GM12878 (cell line): ENCODE data around the gene CFAP97. TPM values are rescaled to one million over a fixed set of nuclear protein-coding genes. Genes with fewer than 3 reads are reported as not detected.

Experiments
- ATAC-seq: fragments of 200-7000 bp; cut with Tn5 transposase; 3 replicates; pipeline ENCODE4 v1.9.1; 2020; ENCODE audit warnings: mild to moderate bottlenecking, moderate library complexity
- BruUV-seq: library from RNA; stranded (reverse); fragments of 400-500 nt; replicated peaks from 2 replicates; lab custom pipeline; 2021; lab: Mats Ljungman, UMichigan
- CTCF ChIA-PET: fragments of 300-600 bp; sonication (Branson Sonifier 250); formaldehyde crosslinking; extraction: SDS; loops from one replicate; lab custom pipeline; 2021; ENCODE audit warnings: inconsistent platforms; lab: Yijun Ruan, JAX
- POLR2A ChIA-PET: fragments of 350-600 bp; formaldehyde crosslinking; extraction: SDS; loops from one replicate; lab custom pipeline; 2021; ENCODE audit warnings: inconsistent platforms; lab: Charles Lee
- RAD21 ChIA-PET: fragments of 300-600 bp; sonication (Branson Sonifier 250); formaldehyde crosslinking; loops from one replicate; lab custom pipeline; 2023; ENCODE audit warnings: antibody characterized with exemption; ENCODE audit not compliant: unreplicated experiment; lab: Charles Lee
- SMC1A ChIA-PET: fragments of 300-600 bp; sonication (Branson Sonifier 250); formaldehyde crosslinking; loops from one replicate; lab custom pipeline; 2023; ENCODE audit not compliant: unreplicated experiment, uncharacterized antibody; lab: Charles Lee
- DNase-seq: peaks from one replicate; pipeline ENCODE4 v3.0.0-alpha.2; 2011; ENCODE audit warnings: low read depth, low spot score
- FAIRE-seq: peaks from 3 replicates; lab custom pipeline; 2011; peaks lifted over from hg19 to GRCh38; lab: Jason Lieb, UNC
- H2AFZ ChIP-seq: 2 replicates; pipeline ENCODE4 v1.6.0; 2011; ENCODE audit warnings: low read depth, low read length, control low read depth; ENCODE audit not compliant: control insufficient read depth
- H3K27ac ChIP-seq: 2 replicates; pipeline ENCODE4 v1.5.1; 2011; ENCODE audit warnings: control low read depth; ENCODE audit not compliant: control insufficient read depth, insufficient read depth
- H3K27me3 ChIP-seq, 2 experiments: replicated peaks in 1 of 2; 2 replicates each; pipeline versions ENCODE4 v1.6.0 to v1.6.1; 2011; ENCODE audit warnings: low read length in 1 of 2; ENCODE audit not compliant: control insufficient read depth in 2 of 2, insufficient read depth in 2 of 2
- H3K36me3 ChIP-seq, 2 experiments: 2 replicates each; pipeline ENCODE4 v1.5.1; 2011; ENCODE audit warnings: low read length in 1 of 2; ENCODE audit not compliant: control insufficient read depth in 2 of 2, insufficient read depth in 2 of 2
- H3K4me1 ChIP-seq: 2 replicates; pipeline ENCODE4 v1.6.1; 2011; ENCODE audit warnings: mild to moderate bottlenecking, low read length, moderate library complexity, mixed read lengths; ENCODE audit not compliant: control insufficient read depth, insufficient read depth
- H3K4me2 ChIP-seq: 2 replicates; pipeline ENCODE4 v1.6.0; 2011; ENCODE audit warnings: control low read depth; ENCODE audit not compliant: control insufficient read depth, insufficient read depth
- H3K4me3 ChIP-seq: fragments of 200-600 bp; sonication (generic); 2 replicates; pipeline ENCODE4 v1.5.1; 2016
- H3K79me2 ChIP-seq: 2 replicates; pipeline ENCODE4 v1.6.0; 2011; ENCODE audit warnings: low read length; ENCODE audit not compliant: control insufficient read depth, insufficient read depth
- H3K9ac ChIP-seq: 2 replicates; pipeline ENCODE4 v1.8.0; 2011; ENCODE audit warnings: low read length, control low read depth, mixed read lengths; ENCODE audit not compliant: control insufficient read depth, insufficient read depth
- H3K9me3 ChIP-seq: replicated peaks from 3 replicates; pipeline ENCODE4 v1.5.1; 2011; ENCODE audit warnings: mild to moderate bottlenecking, low read length; ENCODE audit not compliant: control insufficient read depth, insufficient read depth
- H4K20me1 ChIP-seq: 2 replicates; pipeline ENCODE4 v1.6.0; 2011; ENCODE audit not compliant: control insufficient read depth, insufficient read depth
- BACH1 ChIP-seq: fragments of 450-650 bp; IDR thresholded peaks from 2 replicates; pipeline ENCODE4 v1.6.1; 2017; ENCODE audit warnings: mild to moderate bottlenecking, borderline replicate concordance
- BMI1 ChIP-seq: fragments of 450-650 bp; IDR thresholded peaks from 2 replicates; pipeline ENCODE4 v1.6.1; 2016; ENCODE audit warnings: mild to moderate bottlenecking, moderate library complexity, borderline replicate concordance
- ELK1 ChIP-seq: IDR thresholded peaks from 2 replicates; pipeline ENCODE4 v1.6.1; 2012; ENCODE audit warnings: low read depth, low read length, improper control_type of control experiment
- EP300 ChIP-seq, 2 experiments: fragments of 150-350 bp in 1 of 2; IDR thresholded peaks; 2 replicates each; pipeline ENCODE4 v1.6.1; 2011 to 2012; ENCODE audit warnings: low read depth in 2 of 2, low read length in 2 of 2, borderline replicate concordance in 1 of 2, improper control_type of control experiment in 1 of 2, inconsistent platforms in 1 of 2; ENCODE audit not compliant: control insufficient read depth in 1 of 2
- ESRRA ChIP-seq: IDR thresholded peaks from 2 replicates; pipeline ENCODE4 v1.6.1; 2012; ENCODE audit warnings: mild to moderate bottlenecking, low read length, improper control_type of control experiment
- EZH2 ChIP-seq: IDR thresholded peaks from 2 replicates; pipeline ENCODE4 v1.6.1; 2012; ENCODE audit warnings: low read depth, mild to moderate bottlenecking, control low read depth, inconsistent platforms, low read length, borderline replicate concordance; ENCODE audit not compliant: control insufficient read depth
- IKZF2 ChIP-seq, 2 experiments: fragments of 450-650 bp; IDR thresholded peaks; 2 replicates each; pipeline ENCODE4 v1.6.1; 2017; ENCODE audit warnings: mild to moderate bottlenecking in 2 of 2, moderate library complexity in 2 of 2
- IRF4 ChIP-seq: IDR thresholded peaks from 2 replicates; pipeline ENCODE4 v1.6.1; 2011; ENCODE audit warnings: low read depth, low read length
- NR2C1 ChIP-seq: fragments of 450-650 bp; IDR thresholded peaks from 2 replicates; pipeline ENCODE4 v1.6.1; 2017; ENCODE audit warnings: antibody characterized with exemption, mild to moderate bottlenecking, moderate library complexity
- RAD21 ChIP-seq: IDR thresholded peaks from 2 replicates; pipeline ENCODE4 v1.6.1; 2011; ENCODE audit warnings: mild to moderate bottlenecking, low read depth, low read length, moderate library complexity; ENCODE audit not compliant: insufficient read depth
- RAD51 ChIP-seq: fragments of 450-650 bp; IDR thresholded peaks from 2 replicates; pipeline ENCODE4 v1.6.1; 2016; ENCODE audit warnings: moderate library complexity, mild to moderate bottlenecking, inconsistent platforms
- RUNX3 ChIP-seq: IDR thresholded peaks from 2 replicates; pipeline ENCODE4 v1.6.1; 2012; ENCODE audit warnings: low read length, inconsistent platforms
- SMAD5 ChIP-seq: IDR thresholded peaks from 2 replicates; pipeline ENCODE4 v1.6.1; 2016; ENCODE audit warnings: antibody characterized with exemption, low read depth
- SRF ChIP-seq, 2 experiments: IDR thresholded peaks; 2 replicates each; pipeline ENCODE4 v1.6.1; 2011; ENCODE audit warnings: low read depth in 2 of 2, low read length in 2 of 2, mild to moderate bottlenecking in 1 of 2, moderate library complexity in 1 of 2
- ZBED1 ChIP-seq: IDR thresholded peaks from 2 replicates; pipeline ENCODE4 v1.6.1; 2016; ENCODE audit warnings: borderline replicate concordance
- ZNF217 ChIP-seq: fragments of 450-650 bp; IDR thresholded peaks from 2 replicates; pipeline ENCODE4 v1.6.1; 2017; ENCODE audit warnings: antibody characterized with exemption, mild to moderate bottlenecking
- ZZZ3 ChIP-seq: IDR thresholded peaks from 2 replicates; pipeline ENCODE4 v1.6.1; 2011; ENCODE audit warnings: low read depth; ENCODE audit not compliant: control insufficient read depth, insufficient read length
- WGBS: methylation state at CpG from one replicate; pipeline ENCODE4 v1.1.6; 2016; ENCODE audit warnings: low lambda C conversion rate; ENCODE audit not compliant: insufficient replicate concordance, insufficient coverage; ENCODE audit errors: missing lambda C conversion rate; 5-methylcytosine and 5-hydroxymethylcytosine counted together
- in situ Hi-C: fragments of 300-500 bp; cut with MboI; formaldehyde crosslinking; loops from 9 replicates; pipeline ENCODE4 v1.14.3; 2018; ENCODE audit warnings: mixed read lengths
- intact Hi-C: fragments of 100-400 bp; cut with micrococcal nuclease; formaldehyde crosslinking; loops from one replicate; pipeline ENCODE4 v1.14.2; 2022; ENCODE audit not compliant: unreplicated experiment
- polyA plus RNA-seq, 11 experiments: library from polyadenylated mRNA; depleted of rRNA in 4 of 11; unstranded in 6 of 11; stranded (reverse) in 5 of 11; fragments of >200 nt; fragmentation: Nextera tagmentation in 4 of 11; fragmentation: Illumina TruSeq in 1 of 11; extraction: Ambion mirVana in 4 of 11; extraction: Trizol in 1 of 11; gene quantifications; 1 replicate in 1 of 11; 2 replicates in 10 of 11; pipeline versions ENCODE4 v1.2.1 to v1.2.3, GENCODE V29; 2011 to 2016; ENCODE audit warnings: inconsistent platforms in 2 of 11, missing spikeins in 2 of 11, low read depth in 1 of 11
- total RNA-seq, 4 experiments: library from RNA; depleted of rRNA in 3 of 4; stranded (reverse); fragments of >200 nt in 3 of 4; fragmentation: Illumina TruSeq in 1 of 4; extraction: Trizol in 1 of 4; gene quantifications; 2 replicates each; pipeline versions ENCODE4 v1.2.1 to v1.2.3, GENCODE V29; 2013 to 2021
- TF ChIP-seq, protein P1 (sequence below): fragments of 450-650 bp; formaldehyde crosslinking; IDR thresholded peaks from 2 replicates; pipeline ENCODE4 v1.5.0; 2022; ENCODE audit warnings: mild to moderate bottlenecking, missing genetic modification characterization

The CFAP97 gene
- total and polyA plus RNA-seq, 10 of the 15 experiments (the other 5 are each of a cell fraction or from before 2014, with no cell fraction given): 26.4 to 62.7 (median 48.0) TPM

DNA sequence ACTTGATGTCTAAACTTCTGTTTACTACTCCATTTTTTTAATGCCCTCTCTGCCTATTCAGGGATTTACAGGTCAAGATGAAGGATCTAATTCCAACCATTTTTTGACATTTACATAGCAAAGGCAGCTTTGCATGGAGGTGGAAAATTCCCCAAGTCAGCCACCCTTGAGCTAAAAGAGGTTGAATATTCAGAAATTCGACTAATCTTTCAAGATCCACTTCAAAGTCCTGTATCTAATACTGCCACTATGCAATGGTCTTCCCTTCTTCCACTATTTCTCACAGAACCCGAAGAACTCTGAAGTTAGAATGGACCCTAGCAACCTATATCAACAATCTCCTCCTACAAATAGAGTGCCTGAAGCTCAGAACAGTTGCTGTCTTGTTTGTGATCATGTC lies 21.6 kb downstream of the CFAP97 start:
- Histone ChIP-seq H4K20me1 (no peaks in the 10 kb centered on the region; the same call in 1 of the 2 replicates), H2AFZ (no peak overlapping the region), H3K9ac (no peak overlapping the region), H3K27ac (no peak overlapping the region), H3K36me3 (peaks cover 0 to 11% of the 10 kb centered on the region in 2 experiments; a peak in 1 of 4 replicates), H3K27me3 (no peaks in the 10 kb centered on the region), H3K9me3 (no peaks in the 10 kb centered on the region)
- BruUV-seq: no TSS peak
- FAIRE-seq: no peak
- ChIA-PET CTCF (interaction anchor here (0.7 to 7.3 kb wide), 14 partner anchors 8 to 416 kb away, joined by 3 to 98 read pairs (median 26); partner anchors contain the start of genes SLC25A4 and SNX25), SMC1A (interaction anchor here (0.8 to 7.2 kb wide), 12 partner anchors 7 to 177 kb away, joined by 3 to 51 read pairs (median 4); partner anchors contain the start of gene SLC25A4), POLR2A (interaction anchor here (0.7 to 1.2 kb wide), 2 partner anchors 8 to 36 kb away, joined by 3 to 4 read pairs; no protein-coding TSS in a partner anchor), RAD21 (interaction anchor here (1.4 to 4.8 kb wide), 4 partner anchors 14 to 437 kb away, joined by 3 to 31 read pairs (median 6); partner anchors contain the start of gene SLC25A4)
- ATAC-seq: no peak
- TF ChIP-seq RAD21: no peak
- TF ChIP-seq, protein P1, sequence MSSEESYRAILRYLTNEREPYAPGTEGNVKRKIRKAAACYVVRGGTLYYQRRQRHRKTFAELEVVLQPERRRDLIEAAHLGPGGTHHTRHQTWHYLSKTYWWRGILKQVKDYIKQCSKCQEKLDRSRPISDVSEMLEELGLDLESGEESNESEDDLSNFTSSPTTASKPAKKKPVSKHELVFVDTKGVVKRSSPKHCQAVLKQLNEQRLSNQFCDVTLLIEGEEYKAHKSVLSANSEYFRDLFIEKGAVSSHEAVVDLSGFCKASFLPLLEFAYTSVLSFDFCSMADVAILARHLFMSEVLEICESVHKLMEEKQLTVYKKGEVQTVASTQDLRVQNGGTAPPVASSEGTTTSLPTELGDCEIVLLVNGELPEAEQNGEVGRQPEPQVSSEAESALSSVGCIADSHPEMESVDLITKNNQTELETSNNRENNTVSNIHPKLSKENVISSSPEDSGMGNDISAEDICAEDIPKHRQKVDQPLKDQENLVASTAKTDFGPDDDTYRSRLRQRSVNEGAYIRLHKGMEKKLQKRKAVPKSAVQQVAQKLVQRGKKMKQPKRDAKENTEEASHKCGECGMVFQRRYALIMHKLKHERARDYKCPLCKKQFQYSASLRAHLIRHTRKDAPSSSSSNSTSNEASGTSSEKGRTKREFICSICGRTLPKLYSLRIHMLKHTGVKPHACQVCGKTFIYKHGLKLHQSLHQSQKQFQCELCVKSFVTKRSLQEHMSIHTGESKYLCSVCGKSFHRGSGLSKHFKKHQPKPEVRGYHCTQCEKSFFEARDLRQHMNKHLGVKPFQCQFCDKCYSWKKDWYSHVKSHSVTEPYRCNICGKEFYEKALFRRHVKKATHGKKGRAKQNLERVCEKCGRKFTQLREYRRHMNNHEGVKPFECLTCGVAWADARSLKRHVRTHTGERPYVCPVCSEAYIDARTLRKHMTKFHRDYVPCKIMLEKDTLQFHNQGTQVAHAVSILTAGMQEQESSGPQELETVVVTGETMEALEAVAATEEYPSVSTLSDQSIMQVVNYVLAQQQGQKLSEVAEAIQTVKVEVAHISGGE (CRISPR knock-in tag): no peak
- no peak for TF ChIP-seq SRF (IDR thresholded peaks at IDR 0.05; ENCODE audit: low read depth in 2 of 2, low read length in 2 of 2)
- TF ChIP-seq BMI1: no peak
- no peak for TF ChIP-seq RUNX3
- TF ChIP-seq ELK1: no peak
- TF ChIP-seq SMAD5: no peak
- TF ChIP-seq IRF4: no peak
- TF ChIP-seq IKZF2 (IDR thresholded peaks at IDR 0.05): no peak
- no peak for TF ChIP-seq EZH2
- TF ChIP-seq ZNF217: no peak
- no peak for TF ChIP-seq ZBED1
- no peak for TF ChIP-seq ESRRA
- no peak for TF ChIP-seq EP300 (IDR thresholded peaks at IDR 0.05; ENCODE audit: borderline replicate concordance in 1 of 2, control insufficient read depth in 1 of 2, low read depth in 2 of 2, low read length in 2 of 2)
- no peak for TF ChIP-seq ZZZ3
- TF ChIP-seq BACH1: no peak
- TF ChIP-seq NR2C1: no peak
- TF ChIP-seq RAD51: no peak
- TF ChIP-seq, all 136 proteins: peak for 0
- in situ Hi-C loops (no loop called here), intact Hi-C loops (no loop called here)
- Histone ChIP-seq H3K4me2 (no peak overlapping the region), H3K4me3 (no peak overlapping the region), H3K79me2 (peaks cover 43% of the 10 kb centered on the region), H3K4me1 (no peaks in the 10 kb centered on the region)
- WGBS: 95% methylated on average over 2 of the region's 2 CpGs
- no peak for DNase-seq
